Mesenchymal stem cell (in vitro differentiated cells and primary cell): ENCODE measurements around the gene SLC39A10.
"Not testable (repeated sequence)": the region's sequence is repeated elsewhere in the genome, so short reads cannot be mapped to it uniquely, and the experiment has no call there.

ENCODE experiments used
- DNase-seq: peaks from one replicate; pipeline ENCODE4 v3.0.0-alpha.2; 2013
- H2AFZ ChIP-seq: one replicate; pipeline ENCODE4 v1.6.1; 2013; ENCODE audit warnings: low read depth, mild to moderate bottlenecking, control low read depth, inconsistent platforms, low read length, moderate library complexity
- H2AK5ac ChIP-seq: 2 replicates; pipeline ENCODE4 v1.6.1; 2013; ENCODE audit warnings: low read length, moderate library complexity, mild to moderate bottlenecking, inconsistent platforms; ENCODE audit not compliant: severe bottlenecking
- H2BK120ac ChIP-seq: one replicate; pipeline ENCODE4 v1.6.1; 2013; ENCODE audit warnings: low read depth, mild to moderate bottlenecking, inconsistent platforms, low read length, moderate library complexity
- H2BK12ac ChIP-seq, 2 experiments: one replicate each; pipeline ENCODE4 v1.6.1; 2013; ENCODE audit warnings: inconsistent platforms in 2 of 2, low read length in 2 of 2, mild to moderate bottlenecking in 2 of 2, moderate library complexity in 2 of 2, control low read depth in 1 of 2
- H2BK15ac ChIP-seq: one replicate; pipeline ENCODE4 v1.6.1; 2013; ENCODE audit warnings: mild to moderate bottlenecking, low read depth, inconsistent platforms; ENCODE audit not compliant: poor library complexity, severe bottlenecking
- H2BK5ac ChIP-seq: 2 replicates; pipeline ENCODE4 v1.6.1; 2013; ENCODE audit warnings: low read depth, mild to moderate bottlenecking, low read length, control low read depth, inconsistent platforms; ENCODE audit not compliant: poor library complexity, severe bottlenecking
- H3K14ac ChIP-seq, 2 experiments: one replicate each; pipeline ENCODE4 v1.6.1; 2013; ENCODE audit warnings: inconsistent platforms in 2 of 2, low read length in 2 of 2, control low read depth in 1 of 2, mild to moderate bottlenecking in 1 of 2, moderate library complexity in 1 of 2
- H3K18ac ChIP-seq, 2 experiments: one replicate each; pipeline ENCODE4 v1.6.1; 2013; ENCODE audit warnings: inconsistent platforms in 2 of 2, low read length in 2 of 2, control low read depth in 1 of 2, low read depth in 1 of 2, mild to moderate bottlenecking in 1 of 2
- H3K23ac ChIP-seq, 2 experiments: one replicate each; pipeline ENCODE4 v1.6.1; 2013; ENCODE audit warnings: inconsistent platforms in 2 of 2, low read length in 2 of 2, mild to moderate bottlenecking in 2 of 2, moderate library complexity in 2 of 2, control low read depth in 1 of 2
- H3K27ac ChIP-seq: 2 replicates; pipeline ENCODE4 v1.5.1; 2013; ENCODE audit warnings: mild to moderate bottlenecking, moderate library complexity, low read length, control low read depth, inconsistent platforms; ENCODE audit not compliant: poor library complexity, severe bottlenecking
- H3K27me3 ChIP-seq, 2 experiments: 2 replicates each; pipeline versions ENCODE4 v1.6.1 to v1.7.0; 2013; ENCODE audit warnings: low read length in 2 of 2, mild to moderate bottlenecking in 2 of 2, moderate library complexity in 2 of 2, control low read depth in 1 of 2, inconsistent platforms in 1 of 2; ENCODE audit not compliant: control insufficient read depth in 1 of 2, insufficient read depth in 1 of 2
- H3K36me3 ChIP-seq, 2 experiments: 2 replicates each; pipeline versions ENCODE4 v1.6.1 to v1.7.0; 2013; ENCODE audit warnings: low read length in 2 of 2, control low read depth in 1 of 2, inconsistent platforms in 1 of 2, low read depth in 1 of 2, mild to moderate bottlenecking in 1 of 2; ENCODE audit not compliant: insufficient read depth in 2 of 2, control insufficient read depth in 1 of 2
- H3K4ac ChIP-seq, 2 experiments: one replicate each; pipeline ENCODE4 v1.6.1; 2013; ENCODE audit warnings: inconsistent platforms in 2 of 2, low read length in 2 of 2, mild to moderate bottlenecking in 2 of 2, moderate library complexity in 2 of 2, control low read depth in 1 of 2, low read depth in 1 of 2
- H3K4me1 ChIP-seq: 2 replicates; pipeline ENCODE4 v1.6.1; 2013; ENCODE audit warnings: low read depth, low read length, control low read depth; ENCODE audit not compliant: control insufficient read depth, insufficient read depth
- H3K4me2 ChIP-seq: 2 replicates; pipeline ENCODE4 v1.6.1; 2013; ENCODE audit warnings: low read length, mild to moderate bottlenecking, inconsistent platforms; ENCODE audit not compliant: poor library complexity, severe bottlenecking
- H3K4me3 ChIP-seq, 2 experiments: 2 replicates each; pipeline versions ENCODE4 v1.5.1 to v1.7.0; 2013; ENCODE audit warnings: low read length in 2 of 2, mild to moderate bottlenecking in 2 of 2, control low read depth in 1 of 2, low read depth in 1 of 2; ENCODE audit not compliant: insufficient read depth in 1 of 2
- H3K79me1 ChIP-seq: replicated peaks from 2 replicates; pipeline ENCODE4 v1.6.1; 2013; ENCODE audit warnings: mild to moderate bottlenecking, control low read depth, low read length, inconsistent platforms; ENCODE audit not compliant: poor library complexity, severe bottlenecking
- H3K9ac ChIP-seq: 2 replicates; pipeline ENCODE4 v1.7.0; 2013; ENCODE audit warnings: mild to moderate bottlenecking, low read length, moderate library complexity
- H3K9me3 ChIP-seq: 2 replicates; pipeline ENCODE4 v1.7.0; 2013; ENCODE audit warnings: mild to moderate bottlenecking, low read length; ENCODE audit not compliant: control insufficient read depth
- H4K8ac ChIP-seq: one replicate; pipeline ENCODE4 v1.6.1; 2013; ENCODE audit warnings: inconsistent platforms, mild to moderate bottlenecking, low read length, moderate library complexity
- H4K91ac ChIP-seq: one replicate; pipeline ENCODE4 v1.6.1; 2013; ENCODE audit warnings: mild to moderate bottlenecking, low read length, inconsistent platforms
- WGBS: methylation state at CpG from one replicate; pipeline ENCODE4 v1.1.7; 2013; ENCODE audit warnings: mixed read lengths; 5-methylcytosine and 5-hydroxymethylcytosine counted together

The SLC39A10 gene

DNA sequence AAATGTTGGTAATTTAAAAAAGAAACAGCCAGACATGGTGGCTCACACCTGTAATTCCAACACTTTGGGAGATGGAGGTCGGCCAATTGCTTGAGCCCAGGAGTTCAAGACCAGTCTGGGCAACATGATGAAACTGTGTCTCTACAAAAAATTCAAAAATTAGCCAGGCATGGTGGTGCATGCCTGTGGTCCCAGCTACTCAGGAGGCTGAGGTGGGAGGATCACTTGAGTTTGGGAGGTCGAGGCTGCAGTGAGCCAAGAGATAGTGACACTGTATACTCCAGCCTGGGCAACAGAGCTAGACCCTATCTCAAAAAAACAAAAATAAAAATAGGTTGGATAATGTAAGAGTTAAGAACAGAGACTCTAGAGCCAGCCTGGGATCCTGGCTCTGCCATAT, 8.7 kb upstream of the SLC39A10 start:
- not testable (repeated sequence) for H3K27ac ChIP-seq, H2BK120ac ChIP-seq, H3K79me1 ChIP-seq, DNase-seq, H3K18ac ChIP-seq, H2BK15ac ChIP-seq, H2BK5ac ChIP-seq, H3K23ac ChIP-seq, H3K4me1 ChIP-seq, H3K27me3 ChIP-seq, H2BK12ac ChIP-seq, H3K4me2 ChIP-seq, H4K8ac ChIP-seq, H3K9me3 ChIP-seq, H2AFZ ChIP-seq, H2AK5ac ChIP-seq, H3K14ac ChIP-seq, H3K36me3 ChIP-seq, H4K91ac ChIP-seq, H3K9ac ChIP-seq, H3K4me3 ChIP-seq, H3K4ac ChIP-seq
- 91% methylated on average over 1 of the region's 2 CpGs for WGBS

DNA sequence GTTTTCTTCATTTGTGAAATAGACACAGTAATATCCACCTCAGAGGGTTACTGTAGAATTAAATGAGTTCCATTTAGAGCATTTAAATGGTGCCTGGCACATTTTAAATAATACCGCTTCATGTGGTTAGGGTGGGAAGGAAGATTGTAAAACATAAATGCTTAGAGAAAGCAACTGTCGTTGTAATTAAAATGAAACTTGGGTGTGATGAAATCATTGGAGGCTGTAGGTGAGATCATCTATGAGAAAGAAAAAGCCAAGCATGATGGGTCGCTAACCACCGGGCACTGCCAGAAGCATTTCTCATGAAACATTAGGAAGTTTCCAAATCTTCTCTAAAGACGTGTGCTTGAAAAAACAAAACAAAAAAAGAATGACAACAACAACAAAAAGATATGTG, 8.2 kb upstream of the SLC39A10 start:
- no peak overlapping the region for H2BK12ac ChIP-seq
- H3K18ac ChIP-seq: no peak overlapping the region
- peaks cover 5% of the 10 kb centered on the region for H3K79me1 ChIP-seq
- H3K4me1 ChIP-seq: peaks cover 1% of the 10 kb centered on the region
- no peak for DNase-seq
- H3K14ac ChIP-seq: no peak overlapping the region
- no peak overlapping the region for H3K4me2 ChIP-seq
- H2AK5ac ChIP-seq: no peak overlapping the region
- no peaks in the 10 kb centered on the region for H3K9me3 ChIP-seq
- H2BK5ac ChIP-seq: no peak overlapping the region
- no peaks in the 10 kb centered on the region for H3K27me3 ChIP-seq
- H4K91ac ChIP-seq: no peak overlapping the region
- no peak overlapping the region for H3K4ac ChIP-seq
- no peak overlapping the region for H3K9ac ChIP-seq
- H2BK15ac ChIP-seq: no peak overlapping the region
- H3K23ac ChIP-seq: no peak overlapping the region
- no peak overlapping the region for H3K4me3 ChIP-seq
- WGBS: over 99% methylated on average over 4 of the region's 5 CpGs
- no peak overlapping the region for H2BK120ac ChIP-seq
- no peaks in the 10 kb centered on the region for H3K36me3 ChIP-seq
- no peak overlapping the region for H4K8ac ChIP-seq
- H3K27ac ChIP-seq: no peak overlapping the region
- H2AFZ ChIP-seq: no peak overlapping the region

DNA sequence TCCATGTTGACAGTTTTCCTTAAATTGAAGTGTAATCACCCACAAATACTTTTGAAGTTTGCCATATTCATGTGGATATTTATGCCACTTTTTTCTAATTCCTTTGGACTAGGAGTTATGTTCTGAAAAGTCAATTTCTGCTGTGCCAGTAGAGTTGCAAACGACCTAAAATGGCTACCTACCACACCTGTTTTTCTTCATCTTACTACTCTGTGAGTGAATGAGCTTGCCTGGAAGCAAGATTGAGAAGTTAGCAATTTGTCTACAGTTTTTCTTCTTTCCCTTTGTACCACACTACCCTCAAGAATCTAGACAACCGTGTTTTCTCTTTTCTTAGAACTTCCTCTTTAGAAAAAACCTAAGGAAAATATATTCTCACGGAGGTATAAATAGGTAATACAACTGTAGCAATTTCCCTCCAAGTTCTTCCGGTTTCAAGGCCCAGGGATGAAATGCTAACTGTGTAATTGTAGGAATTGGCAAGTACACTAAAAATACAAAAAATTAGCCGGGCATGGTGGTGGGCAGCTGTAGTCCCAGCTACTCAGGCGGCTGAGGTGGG, 7.3 kb upstream of the SLC39A10 start:
- Histone ChIP-seq H2AK5ac (no peak overlapping the region), H2BK15ac (no peak overlapping the region), H3K9ac (no peak overlapping the region), H3K4ac (no peak overlapping the region), H3K4me3 (no peak overlapping the region), H3K14ac (no peak overlapping the region), H3K27me3 (no peaks in the 10 kb centered on the region), H2AFZ (no peak overlapping the region), H3K9me3 (no peaks in the 10 kb centered on the region), H3K4me1 (peaks cover 1% of the 10 kb centered on the region), H4K8ac (no peak overlapping the region), H3K23ac (no peak overlapping the region), H3K36me3 (no peaks in the 10 kb centered on the region), H2BK120ac (no peak overlapping the region), H2BK5ac (no peak overlapping the region), H2BK12ac (no peak overlapping the region), H3K4me2 (no peak overlapping the region), H3K27ac (no peak overlapping the region), H3K79me1 (peaks cover 5% of the 10 kb centered on the region), H3K18ac (no peak overlapping the region), H4K91ac (no peak overlapping the region)
- DNase-seq: no peak
- WGBS: 91% methylated on average over 4 of the region's 6 CpGs

DNA sequence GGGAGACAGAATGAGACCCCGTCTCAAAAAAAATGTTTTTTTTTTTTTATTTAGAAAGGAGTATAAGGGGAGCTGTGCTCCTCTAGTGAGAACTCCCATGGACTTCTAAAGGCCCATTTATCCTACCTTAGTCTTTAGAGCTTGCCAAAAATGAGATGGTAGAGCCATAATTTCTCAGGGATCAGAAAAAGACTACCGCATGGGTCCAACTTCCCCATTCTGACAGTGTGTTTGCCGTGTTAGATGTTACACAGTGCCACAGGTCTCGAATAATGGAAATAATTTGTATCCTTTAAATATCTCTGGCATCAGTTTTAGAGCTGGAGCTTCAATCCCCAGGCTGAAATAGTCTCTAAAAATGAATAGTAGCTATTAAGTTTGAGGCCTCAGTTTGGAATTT, 6.0 kb upstream of the SLC39A10 start:
- Histone ChIP-seq H3K4me1 (no peaks in the 10 kb centered on the region), H2BK15ac (no peak overlapping the region), H2AK5ac (no peak overlapping the region), H3K36me3 (no peaks in the 10 kb centered on the region), H2AFZ (no peak overlapping the region), H3K4ac (no peak overlapping the region), H3K14ac (no peak overlapping the region), H3K9me3 (no peaks in the 10 kb centered on the region), H3K27me3 (no peaks in the 10 kb centered on the region), H4K91ac (no peak overlapping the region), H3K4me3 (no peak overlapping the region), H2BK120ac (no peak overlapping the region), H3K9ac (no peak overlapping the region), H3K4me2 (no peak overlapping the region), H4K8ac (no peak overlapping the region), H3K23ac (no peak overlapping the region), H3K79me1 (peaks cover 5% of the 10 kb centered on the region), H3K18ac (no peak overlapping the region), H3K27ac (no peak overlapping the region), H2BK5ac (no peak overlapping the region), H2BK12ac (no peak overlapping the region)
- DNase-seq: no peak
- WGBS: 83% methylated on average over 3 of the region's 4 CpGs
